Measurements from ENCODE around the gene PRR22.

Gene PRR22

GRCh38 chr19:5814123-5814851 lies 29.7 kb upstream of the PRR22 start:
- DNase-seq (ENCODE audit: low read depth, low spot score): no peak

DNA sequence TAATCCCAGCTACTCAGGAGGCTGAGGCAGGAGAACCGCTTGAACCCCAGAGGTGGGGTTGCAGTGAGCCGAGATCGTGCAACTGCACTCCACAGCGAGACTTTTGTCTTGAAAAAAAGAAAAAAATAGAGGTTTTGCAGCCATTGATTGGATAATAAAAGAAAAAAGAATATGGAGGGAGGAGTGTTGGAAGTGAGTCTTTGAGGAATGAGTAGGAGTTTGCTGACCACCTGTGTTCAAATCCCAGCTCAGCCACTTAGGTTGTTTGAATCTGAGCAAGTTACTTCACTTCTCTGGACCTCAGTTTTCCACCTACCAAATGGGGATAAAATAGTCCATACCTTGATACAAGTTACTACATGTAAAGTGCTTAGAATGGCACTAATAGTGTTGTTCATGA lies 26.6 kb upstream of the PRR22 start:
- DNase-seq (ENCODE audit: low read depth, low spot score): no peak

- DNase-seq (ENCODE audit: low read depth, low spot score): no peak
Measured at GRCh38 chr19:5809469-5809868, 24.9 kb upstream of the PRR22 start.

- DNase-seq (ENCODE audit: low read depth, low spot score): no peak
Measured at GRCh38 chr19:5809053-5809452, 24.5 kb upstream of the PRR22 start.

GRCh38 chr19:5808120-5808816 lies 23.7 kb upstream of the PRR22 start:
- no peak for DNase-seq (ENCODE audit: low read depth, low spot score)

DNA sequence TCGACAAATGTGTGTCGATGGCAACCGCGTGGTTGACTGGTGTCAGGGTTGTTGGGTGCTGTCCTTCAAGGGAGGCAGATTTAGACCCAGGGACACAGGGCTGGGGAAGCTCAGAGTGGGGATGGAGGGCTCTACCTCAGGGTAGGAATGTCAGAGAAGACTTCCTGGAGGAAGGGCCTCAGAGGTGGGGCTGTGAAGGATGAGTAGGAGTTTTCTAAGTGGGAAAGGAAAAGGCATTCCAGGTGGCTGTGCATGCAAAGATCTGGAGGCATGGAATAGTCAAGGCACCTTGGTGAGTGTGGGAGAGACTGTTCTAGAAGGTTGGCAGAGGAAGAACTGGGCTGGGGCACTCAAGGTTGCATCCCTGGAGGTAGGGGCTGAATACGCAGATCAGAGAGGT lies 22.4 kb upstream of the PRR22 start:
- DNase-seq (ENCODE audit: low read depth, low spot score): no peak

GRCh38 chr19:5806133-5806489 lies 21.6 kb upstream of the PRR22 start:
- DNase-seq (ENCODE audit: low read depth, low spot score): no peak

- DNase-seq (ENCODE audit: low read depth, low spot score): no peak
Measured at GRCh38 chr19:5805462-5806132, 21.1 kb upstream of the PRR22 start.

DNA sequence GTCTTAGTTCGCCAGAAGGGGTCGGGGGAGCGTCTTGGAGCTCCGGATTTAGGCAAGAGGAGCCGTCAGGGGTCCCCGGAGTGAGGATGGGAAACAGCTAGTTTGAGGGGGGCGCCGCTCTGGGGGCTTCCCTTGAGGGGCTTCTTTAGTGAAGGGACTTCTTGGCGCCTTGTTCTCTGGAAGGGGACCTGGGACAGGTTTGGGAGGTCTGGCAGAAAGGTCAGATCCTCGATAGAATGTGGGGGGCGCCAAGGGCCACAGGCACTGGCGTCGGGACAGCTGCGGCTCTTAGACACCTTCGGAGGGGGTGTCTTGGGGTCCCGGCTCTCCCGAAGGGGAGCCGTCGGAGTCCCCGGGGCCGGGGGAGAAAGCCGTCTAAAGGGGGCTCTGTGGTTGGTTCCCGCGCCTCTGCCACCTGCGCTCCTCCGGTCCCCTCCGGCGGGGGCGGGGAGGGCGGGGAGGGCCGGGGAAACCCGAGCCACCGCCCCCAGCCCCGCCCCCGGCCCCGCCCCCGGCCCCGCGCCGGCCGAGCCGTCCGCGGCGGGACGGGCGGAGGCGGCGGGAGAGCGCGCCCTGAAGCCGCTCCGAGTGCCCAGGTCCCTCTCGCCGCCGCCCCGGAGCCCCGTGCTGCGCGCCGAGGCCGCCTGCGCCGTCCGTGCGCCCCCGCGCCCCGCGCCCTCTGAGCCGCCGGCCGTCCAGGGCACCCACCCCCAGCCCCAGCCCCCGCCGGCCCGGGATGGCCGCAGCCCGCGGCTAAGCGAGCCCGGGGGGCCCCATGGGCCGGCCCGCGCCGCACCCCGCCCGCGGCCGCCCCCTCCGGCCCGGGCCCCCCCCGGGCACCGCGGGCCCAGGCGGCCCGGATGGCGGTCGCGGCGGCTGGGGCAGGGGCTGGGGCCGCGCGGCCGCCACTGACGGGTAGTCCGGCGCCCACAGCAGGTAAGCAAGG lies 20.2 kb upstream of the PRR22 start, which contains the start of gene NRTN:
TSS of gene NRTN (plus strand) at position 552 of the 946 bp plus-strand sequence. CDS start 19,099 bp downstream, outside the sequence.
- no peak for DNase-seq (ENCODE audit: low read depth, low spot score)

DNA sequence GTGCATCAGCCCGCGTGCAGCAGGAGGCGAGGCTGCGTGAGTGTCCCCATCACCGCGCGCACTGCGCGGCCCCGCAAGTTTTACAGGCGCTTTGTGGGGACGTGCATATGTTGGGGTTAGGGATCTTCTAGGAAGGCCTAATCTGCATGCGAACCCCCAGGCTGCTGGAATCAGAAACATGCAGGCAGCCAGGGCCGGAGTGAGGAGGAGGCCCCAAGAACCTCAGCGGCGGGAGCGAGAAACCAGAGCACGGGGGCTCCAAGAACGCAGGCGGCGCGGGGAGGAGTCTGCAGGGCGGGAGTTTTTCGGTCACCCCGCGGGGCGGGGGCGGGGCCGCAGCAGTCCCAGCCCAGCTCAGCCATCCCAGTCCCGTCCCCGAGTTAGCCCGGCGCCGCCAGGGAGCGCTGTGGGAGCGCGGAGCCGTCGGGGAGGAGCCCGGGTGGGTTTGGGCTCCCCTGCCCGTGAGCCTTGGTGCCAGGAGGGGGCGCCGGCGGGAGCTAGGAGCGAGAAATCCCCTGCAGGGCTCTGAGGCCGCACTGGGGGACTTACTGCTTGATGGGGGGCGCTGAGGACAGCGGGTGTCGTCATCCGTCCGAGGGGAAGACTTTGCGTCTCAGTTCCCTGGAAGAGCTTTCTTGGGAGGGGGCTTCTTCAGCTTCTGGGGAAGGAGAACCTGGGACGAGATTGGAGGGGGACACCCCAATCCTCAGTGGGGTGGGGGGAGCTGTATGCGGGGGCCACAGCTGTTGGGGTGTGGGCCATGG lies 19.4 kb upstream of the PRR22 start:
- peak; percentile 90 for DNase-seq (ENCODE audit: low read depth, low spot score)

DNA sequence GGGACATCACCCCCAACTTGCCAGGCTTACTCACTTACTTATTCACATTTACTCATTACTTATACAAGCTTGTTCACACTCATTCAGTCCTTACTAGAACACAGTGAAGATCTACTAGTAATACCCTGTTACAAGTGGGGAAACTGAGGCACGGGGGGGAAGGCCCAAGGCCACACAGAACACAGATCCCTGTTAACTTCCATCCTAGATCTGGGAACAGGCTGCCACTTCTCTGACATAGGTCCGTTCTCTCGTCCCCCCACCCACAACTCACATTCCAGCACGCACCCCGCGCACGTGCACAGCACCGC lies 18.9 kb upstream of the PRR22 start:
- no peak for DNase-seq (ENCODE audit: low read depth, low spot score)

DNA sequence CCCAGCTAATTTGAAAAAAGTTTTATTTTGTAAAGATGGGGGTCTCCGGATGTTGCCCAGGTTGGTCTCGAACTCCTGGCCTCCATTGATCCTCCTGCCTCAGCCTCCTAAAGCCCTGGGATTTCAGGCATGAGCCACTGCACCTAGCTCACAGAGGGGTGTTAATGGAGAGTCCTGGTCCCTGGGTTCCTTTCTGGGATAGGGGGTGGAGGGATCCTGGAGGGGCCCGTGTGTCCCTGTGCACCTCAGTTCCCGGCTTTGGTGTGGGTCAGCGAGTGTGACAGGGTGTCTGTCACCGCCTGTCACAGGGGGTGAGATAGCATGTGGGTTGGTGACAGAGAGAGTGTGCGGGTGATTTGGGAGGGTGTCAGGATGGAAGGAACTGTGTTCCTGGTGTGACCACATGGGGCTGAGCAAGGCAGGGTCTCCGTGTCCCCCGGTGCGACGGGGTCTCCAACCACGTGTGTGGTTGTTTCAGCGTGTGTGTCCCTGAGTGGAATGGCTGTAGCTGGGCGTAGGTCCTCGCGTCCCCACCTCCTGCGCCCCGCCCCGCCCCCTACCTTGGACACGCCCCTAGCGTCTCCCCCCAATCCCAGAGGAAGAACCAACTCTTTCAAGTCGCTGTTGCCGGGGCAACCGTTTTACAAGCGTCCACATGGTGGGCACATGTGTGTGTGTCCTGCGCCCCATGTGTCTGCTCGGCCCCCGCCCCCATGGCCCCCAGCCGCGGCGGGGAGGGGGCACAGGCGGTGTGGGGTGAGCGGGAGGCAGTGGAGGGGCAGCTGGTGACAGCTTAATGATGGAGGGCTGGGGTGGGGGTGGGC lies 17.5 kb upstream of the PRR22 start:
- DNase-seq (ENCODE audit: low read depth, low spot score): no peak

- DNase-seq (ENCODE audit: low read depth, low spot score): no peak
Measured at GRCh38 chr19:5800361-5801270, 16.1 kb upstream of the PRR22 start.

- DNase-seq (ENCODE audit: low read depth, low spot score): no peak
Measured at GRCh38 chr19:5799247-5800241, 15.0 kb upstream of the PRR22 start.

- DNase-seq (ENCODE audit: low read depth, low spot score): no peak
Measured at GRCh38 chr19:5798244-5798643, 13.7 kb upstream of the PRR22 start.

DNA sequence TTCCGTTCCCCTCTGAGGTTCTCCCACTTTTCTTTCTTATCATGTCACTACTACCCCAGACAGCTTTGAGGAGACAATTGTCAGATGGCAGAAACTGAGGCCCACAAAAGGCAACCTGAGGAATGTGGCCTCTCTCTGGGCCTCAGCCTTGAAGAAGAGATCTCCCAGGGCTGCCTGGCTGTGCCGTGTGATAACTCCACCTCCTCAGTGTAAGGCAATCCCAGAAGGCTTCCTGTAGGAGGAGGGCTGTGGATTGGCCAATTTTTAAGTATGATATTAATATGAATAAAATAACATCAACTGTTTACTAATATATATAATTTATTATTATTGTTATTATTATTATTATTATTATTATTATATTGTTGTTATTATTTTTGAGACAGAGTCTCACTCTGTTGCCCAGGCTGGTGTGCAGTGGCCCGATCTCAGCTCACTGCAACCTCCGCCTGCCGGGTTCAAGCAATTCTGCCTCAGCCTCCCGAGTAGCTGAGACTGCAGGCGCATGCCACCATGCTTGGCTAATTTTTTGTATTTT lies 10.9 kb upstream of the PRR22 start:
- DNase-seq (ENCODE audit: low read depth, low spot score): no peak

DNA sequence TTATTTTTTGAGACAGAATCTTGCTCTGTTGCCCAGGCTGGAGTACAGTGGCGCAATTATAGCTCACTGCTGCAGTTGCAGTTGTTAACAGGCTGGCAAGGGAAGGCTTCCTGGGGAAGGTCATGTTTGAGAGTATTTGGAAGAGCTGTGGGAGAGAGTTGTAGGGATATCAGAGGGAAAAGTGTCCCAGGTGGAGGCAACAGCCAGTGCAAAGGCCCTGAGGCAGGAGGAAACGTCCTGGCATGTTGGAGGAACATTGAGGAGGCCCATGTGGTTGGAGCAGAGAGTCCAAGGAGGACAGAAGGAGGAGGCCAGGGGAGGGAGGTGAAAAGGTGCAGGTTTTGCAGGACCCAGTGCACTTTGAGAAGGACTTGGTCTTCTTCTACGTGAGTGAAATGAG lies 8.6 kb upstream of the PRR22 start:
- no peak for DNase-seq (ENCODE audit: low read depth, low spot score)

DNA sequence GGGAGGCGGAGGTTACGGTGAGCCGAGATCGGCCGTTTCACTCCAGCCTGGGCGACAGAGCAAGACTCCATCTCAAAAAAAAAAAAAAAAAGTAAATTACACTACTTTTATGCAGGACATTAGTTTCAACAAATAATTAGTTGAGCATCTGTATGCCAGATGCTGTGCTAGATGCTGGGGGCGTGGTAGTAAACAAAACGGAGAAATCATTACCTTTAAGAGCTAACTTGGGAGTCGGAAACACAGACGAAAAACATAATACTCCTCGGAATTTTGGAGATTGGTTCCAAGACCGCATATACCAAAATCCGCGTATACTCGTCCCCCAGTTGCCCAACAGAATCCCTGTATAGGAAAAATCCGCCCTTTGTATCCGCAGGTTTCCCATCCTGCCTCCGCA lies 7.7 kb upstream of the PRR22 start:
- DNase-seq (ENCODE audit: low read depth, low spot score): no peak
